ENCODE results near the gene PGLYRP3. TPM values are rescaled to one million over a fixed set of nuclear protein-coding genes. Genes with fewer than 3 reads are reported as not detected.

Gene PGLYRP3
- total and polyA plus RNA-seq, 2 of the 13 experiments (the other 11 are each of a cell fraction or from before 2014, with no cell fraction given) = not detected

GRCh38 chr1:153308540-153308939 lies 4.2 kb downstream of the PGLYRP3 start:
- TF ChIP-seq ZNF691 (CRISPR knock-in tag; IDR thresholded peaks at IDR 0.05; ENCODE audit: borderline replicate concordance, low read depth) (no peak), PAX8 (CRISPR knock-in tag; IDR thresholded peaks at IDR 0.05; ENCODE audit: borderline replicate concordance) (no peak)
- H4K20me1 ChIP-seq (ENCODE audit: insufficient read depth, low read length) = no peaks in the 10 kb centered on the region
- H3K9ac ChIP-seq (ENCODE audit: insufficient read depth, low read depth, low read length) = no peak overlapping the region
- ChIA-PET CTCF (ENCODE audit: low intra/inter-chr PET ratio, low total read pairs) (no interaction called here), POLR2A (no interaction called here)
- intact Hi-C loops (cut with micrococcal nuclease; ENCODE audit: unreplicated experiment) (no loop called here), in situ Hi-C loops (cut with HindIII; ENCODE audit: extremely low pct_ligation_motif_present, low pct_unique_long_range_greater_than_20kb) (no loop called here)
- no peaks in the 10 kb centered on the region for H3K79me2 ChIP-seq (ENCODE audit: insufficient read depth, low read length)
- no peaks in the 10 kb centered on the region for H3K36me3 ChIP-seq (replicated peaks in 1 of 2; ENCODE audit: control insufficient read depth in 1 of 2, insufficient read depth in 2 of 2, low read length in 2 of 2)
- ATAC-seq (no peak), DNase-seq (ENCODE audit: low spot score) (no peak), FAIRE-seq (no peak)
- H2AFZ ChIP-seq (ENCODE audit: low read length) = no peak overlapping the region
- peaks cover 2 to 11% of the 10 kb centered on the region in 2 experiments; a peak in 4 of 5 replicates for H3K27me3 ChIP-seq (ENCODE audit: control insufficient read depth in 1 of 2, insufficient read depth in 2 of 2, low read length in 2 of 2)
- no peak overlapping the region for H3K4me3 ChIP-seq (replicated peaks in 1 of 3; ENCODE audit: insufficient read depth in 1 of 3, low read depth in 2 of 3, low read length in 3 of 3)
- no TSS peak for BruUV-seq (replicated peaks)
- WGBS (ENCODE audit: low lambda C conversion rate) = 36% methylated on average over 1 of the region's 2 CpGs
- H3K4me1 ChIP-seq (ENCODE audit: insufficient read depth, low read length) = no peaks in the 10 kb centered on the region
- H3K27ac ChIP-seq (ENCODE audit: extremely low read length, insufficient read depth, low read length) = no peak overlapping the region
- no peak overlapping the region for H3K4me2 ChIP-seq (ENCODE audit: low read depth, low read length)
- H3K9me3 ChIP-seq (ENCODE audit: low read length) = no peaks in the 10 kb centered on the region

- Histone ChIP-seq H3K79me2 (ENCODE audit: insufficient read depth, low read length) (no peaks in the 10 kb centered on the region), H3K4me2 (ENCODE audit: low read depth, low read length) (no peak overlapping the region), H3K4me1 (ENCODE audit: insufficient read depth, low read length) (no peaks in the 10 kb centered on the region), H3K36me3 (replicated peaks in 1 of 2; ENCODE audit: control insufficient read depth in 1 of 2, insufficient read depth in 2 of 2, low read length in 2 of 2) (no peaks in the 10 kb centered on the region), H2AFZ (ENCODE audit: low read length) (no peak overlapping the region), H3K9ac (ENCODE audit: insufficient read depth, low read depth, low read length) (no peak overlapping the region), H3K27ac (ENCODE audit: extremely low read length, insufficient read depth, low read length) (no peak overlapping the region), H4K20me1 (ENCODE audit: insufficient read depth, low read length) (no peaks in the 10 kb centered on the region), H3K9me3 (ENCODE audit: low read length) (no peaks in the 10 kb centered on the region), H3K27me3 (ENCODE audit: control insufficient read depth in 1 of 2, insufficient read depth in 2 of 2, low read length in 2 of 2) (peaks cover 3 to 11% of the 10 kb centered on the region in 2 experiments; a peak in 4 of 5 replicates), H3K4me3 (replicated peaks in 1 of 3; ENCODE audit: insufficient read depth in 1 of 3, low read depth in 2 of 3, low read length in 3 of 3) (no peak overlapping the region)
- BruUV-seq (replicated peaks) = no TSS peak
- 40% methylated on average over 5 of the region's 10 CpGs for WGBS (ENCODE audit: low lambda C conversion rate)
- intact Hi-C loops (cut with micrococcal nuclease; ENCODE audit: unreplicated experiment) = no loop called here
- ATAC-seq = no peak
- CTCF ChIA-PET (ENCODE audit: low intra/inter-chr PET ratio, low total read pairs) = no interaction called here
- no peak for FAIRE-seq
- TF ChIP-seq, protein P1, sequence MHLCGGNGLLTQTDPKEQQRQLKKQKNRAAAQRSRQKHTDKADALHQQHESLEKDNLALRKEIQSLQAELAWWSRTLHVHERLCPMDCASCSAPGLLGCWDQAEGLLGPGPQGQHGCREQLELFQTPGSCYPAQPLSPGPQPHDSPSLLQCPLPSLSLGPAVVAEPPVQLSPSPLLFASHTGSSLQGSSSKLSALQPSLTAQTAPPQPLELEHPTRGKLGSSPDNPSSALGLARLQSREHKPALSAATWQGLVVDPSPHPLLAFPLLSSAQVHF (CRISPR knock-in tag; IDR thresholded peaks at IDR 0.05) = no peak
- no peak for DNase-seq (ENCODE audit: low spot score)
- in situ Hi-C loops (cut with HindIII; ENCODE audit: extremely low pct_ligation_motif_present, low pct_unique_long_range_greater_than_20kb) = no loop called here
- POLR2A ChIA-PET = no interaction called here
Measured at GRCh38 chr1:153307221-153307600, 5.5 kb downstream of the PGLYRP3 start.
